ENCODE data around the gene SEMA3E.

GRCh38 chr7:83684928-83685327 is 36.0 kb upstream of the SEMA3E start:
- TF ChIP-seq CTCF (conservative IDR thresholded peaks at IDR 0.05 in 1 of 2, IDR thresholded peaks at IDR 0.05 in 1 of 2; ENCODE audit: extremely low read depth in 1 of 2, insufficient read depth in 1 of 2, low read depth in 1 of 2, low read length in 2 of 2) (no peak), EZH2 (IDR thresholded peaks at IDR 0.05; ENCODE audit: borderline replicate concordance, low read length) (no peak)
